ENCODE measurements around the gene CSNK1G1. TPM values are rescaled to one million over a fixed set of nuclear protein-coding genes. Genes with fewer than 3 reads are reported as not detected.

Gene CSNK1G1
- total and polyA plus RNA-seq, 3 donors from 2014 or later, result 32.7 to 77.5 (median 59.6) TPM

DNA sequence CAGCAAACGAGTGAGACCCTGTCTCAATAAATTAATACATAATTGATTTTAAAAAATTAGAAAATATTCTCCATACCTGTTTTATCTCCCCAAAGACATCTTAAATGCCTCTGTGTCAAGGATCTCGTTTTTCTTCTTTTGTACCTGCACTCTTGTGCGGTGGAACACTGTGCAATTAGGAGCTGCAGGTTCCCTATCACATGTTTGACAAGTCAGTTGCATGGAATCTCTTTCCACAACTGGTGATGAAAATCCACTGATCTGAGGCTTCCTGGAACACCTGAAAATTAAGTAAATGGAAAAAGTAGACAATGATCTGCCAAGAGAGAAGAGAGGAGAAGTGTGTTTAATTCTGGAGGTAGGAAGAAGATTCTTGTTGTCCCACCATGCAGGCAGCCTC, 207.4 kb downstream of the CSNK1G1 start:
- peaks cover 16% of the 10 kb centered on the region for H3K4me1 ChIP-seq
- intact Hi-C loops (cut with DNase I; ENCODE audit: low total_unique reads), result no loop called here
- no peak overlapping the region for H3K4me3 ChIP-seq
- TF ChIP-seq POLR2A (IDR thresholded peaks at IDR 0.05) (no peak), CTCF (IDR thresholded peaks at IDR 0.05) (no peak)
- H3K27ac ChIP-seq, result no peak overlapping the region
- H3K36me3 ChIP-seq (ENCODE audit: low read depth, missing control alignments), result no peaks in the 10 kb centered on the region
- no peaks in the 10 kb centered on the region for H3K27me3 ChIP-seq
- no peaks in the 10 kb centered on the region for H3K9me3 ChIP-seq
- no peak for DNase-seq
- 74 to 85% methylated on average over 3 of the region's 3 CpGs for WGBS, 2 donors

- Histone ChIP-seq H3K36me3 (ENCODE audit: low read depth, missing control alignments) (no peaks in the 10 kb centered on the region), H3K4me3 (no peak overlapping the region), H3K9me3 (no peaks in the 10 kb centered on the region), H3K27ac (no peak overlapping the region), H3K4me1 (peaks cover 12% of the 10 kb centered on the region), H3K27me3 (no peaks in the 10 kb centered on the region)
- intact Hi-C loops (cut with DNase I; ENCODE audit: low total_unique reads), result no loop called here
- WGBS, 2 donors, result 73 to 81% methylated on average over 7 of the region's 7 CpGs
- TF ChIP-seq CTCF (IDR thresholded peaks at IDR 0.05) (no peak), POLR2A (IDR thresholded peaks at IDR 0.05) (no peak)
- no peak for DNase-seq
Measured at GRCh38 chr15:64148168-64148567, 207.8 kb downstream of the CSNK1G1 start.

GRCh38 chr15:64146885-64147681, 208.9 kb downstream of the CSNK1G1 start:
- Histone ChIP-seq H3K4me3 (no peak overlapping the region), H3K4me1 (peaks cover 8% of the 10 kb centered on the region), H3K9me3 (no peaks in the 10 kb centered on the region), H3K27me3 (no peaks in the 10 kb centered on the region), H3K36me3 (ENCODE audit: low read depth, missing control alignments) (no peaks in the 10 kb centered on the region), H3K27ac (no peak overlapping the region)
- intact Hi-C loops (cut with DNase I; ENCODE audit: low total_unique reads), result no loop called here
- DNase-seq, result no peak
- WGBS, 2 donors, result 37 to 64% methylated on average over 11 to 26 of the region's 26 CpGs
- TF ChIP-seq CTCF (IDR thresholded peaks at IDR 0.05), result no peak
- TF ChIP-seq POLR2A (IDR thresholded peaks at IDR 0.05), result no peak

DNA sequence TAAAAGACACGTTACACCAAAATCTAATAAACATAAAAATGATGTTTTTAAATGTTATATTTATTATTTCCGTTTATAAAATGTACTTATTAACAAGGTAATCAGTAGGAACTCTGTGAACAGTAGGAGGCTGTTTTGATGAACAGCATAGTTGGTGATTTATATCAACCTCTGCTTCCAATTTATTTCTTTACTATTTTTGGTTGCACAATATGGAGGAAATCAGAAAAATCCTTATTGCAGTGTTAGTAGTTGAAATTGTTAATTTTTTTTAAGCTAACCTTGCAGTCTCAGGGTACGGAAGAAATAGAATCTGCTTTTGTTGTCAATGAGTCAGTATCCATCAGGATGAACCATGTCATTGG, 209.5 kb downstream of the CSNK1G1 start:
- DNase-seq, result no peak
- intact Hi-C loops (cut with DNase I; ENCODE audit: low total_unique reads), result no loop called here
- Histone ChIP-seq H3K4me1 (peaks cover 2% of the 10 kb centered on the region), H3K9me3 (no peaks in the 10 kb centered on the region), H3K27me3 (no peaks in the 10 kb centered on the region), H3K36me3 (ENCODE audit: low read depth, missing control alignments) (no peaks in the 10 kb centered on the region), H3K27ac (no peak overlapping the region), H3K4me3 (no peak overlapping the region)
- 83 to 93% methylated on average over 3 of the region's 3 CpGs for WGBS, 2 donors
- TF ChIP-seq CTCF (IDR thresholded peaks at IDR 0.05) (no peak), POLR2A (IDR thresholded peaks at IDR 0.05) (no peak)

GRCh38 chr15:64146041-64146440, 209.9 kb downstream of the CSNK1G1 start:
- WGBS, 2 donors, result 74 to 85% methylated on average over 4 to 6 of the region's 6 CpGs

More at GRCh38 chr15:64146041-64146440, 209.9 kb downstream of the CSNK1G1 start:
- TF ChIP-seq CTCF (IDR thresholded peaks at IDR 0.05) (no peak), POLR2A (IDR thresholded peaks at IDR 0.05) (no peak)
- no peak overlapping the region for H3K4me3 ChIP-seq
- no peaks in the 10 kb centered on the region for H3K36me3 ChIP-seq (ENCODE audit: low read depth, missing control alignments)
- peak; percentile 12 for DNase-seq
- no peaks in the 10 kb centered on the region for H3K4me1 ChIP-seq
- intact Hi-C loops (cut with DNase I; ENCODE audit: low total_unique reads), result no loop called here
- H3K27me3 ChIP-seq, result no peaks in the 10 kb centered on the region
- H3K9me3 ChIP-seq, result no peaks in the 10 kb centered on the region
- H3K27ac ChIP-seq, result no peak overlapping the region
